ENCODE measurements around the gene KRT9. TPM values are rescaled to one million over a fixed set of nuclear protein-coding genes. Genes with fewer than 3 reads are reported as not detected.
"Not testable (repeated sequence)": the region's sequence is repeated elsewhere in the genome, so short reads cannot be mapped to it uniquely, and the experiment has no call there.

KRT9 gene
- polyA plus RNA-seq, 6 donors from 2014 or later = not detected

DNA sequence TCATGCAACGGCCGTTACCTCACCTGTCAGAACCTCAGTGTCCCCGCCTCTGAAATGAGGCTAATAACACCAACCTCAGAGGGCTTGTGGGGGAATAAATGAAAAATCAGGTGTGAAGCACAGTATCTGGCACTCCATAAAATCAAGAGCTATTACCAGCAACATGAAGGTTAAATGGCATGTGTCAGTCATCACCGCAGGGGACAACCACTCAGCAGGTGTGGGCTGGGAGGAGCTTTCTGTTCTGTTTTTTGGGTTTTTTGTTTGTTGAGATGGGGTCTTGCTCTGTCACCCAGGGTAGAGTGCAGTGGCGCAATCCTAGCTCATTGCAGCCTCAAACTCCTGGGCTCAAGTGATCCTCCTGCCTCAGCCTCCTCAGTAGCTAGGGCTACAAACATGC is 26.9 kb downstream of the KRT9 start:
- Mint-ChIP-seq H3K27ac (no peak overlapping the region), H3K36me3 (peaks cover 9 to 14% of the 10 kb centered on the region in 2 donors), H3K27me3 (peaks cover 9 to 44% (median 31%) of the 10 kb centered on the region in 3 donors), H3K4me1 (peaks cover 12 to 20% (median 12%) of the 10 kb centered on the region in 3 donors), H3K4me3 (no peak overlapping the region), H3K9me3 (peaks cover 0 to 11% (median 7%) of the 10 kb centered on the region in 7 donors)
- DNase-seq (no peak), ATAC-seq (ENCODE audit: low read depth in 2 of 2) (no peak)

DNA sequence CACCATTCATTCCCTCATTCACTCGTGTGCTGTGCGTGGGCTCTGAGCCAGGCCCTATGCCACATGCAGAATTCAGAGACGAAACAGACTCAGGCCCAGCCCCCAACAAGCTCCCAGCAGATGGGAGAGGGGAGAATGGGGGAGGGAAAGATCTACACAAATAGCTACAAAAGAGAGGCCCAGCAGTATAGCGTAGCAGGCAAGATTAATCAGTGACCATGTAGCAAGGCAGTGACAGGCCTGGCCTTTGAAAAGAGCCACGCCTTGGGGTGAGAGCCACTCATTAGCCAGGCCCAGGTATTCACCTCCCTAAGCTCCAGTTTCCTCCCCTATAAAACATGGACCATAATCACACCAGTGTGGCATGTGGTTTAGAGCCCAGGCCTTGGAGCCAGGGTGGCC is 27.4 kb downstream of the KRT9 start:
- Mint-ChIP-seq H3K36me3 (peaks cover 9 to 14% of the 10 kb centered on the region in 2 donors), H3K27ac (no peak overlapping the region), H3K27me3 (peaks cover 10 to 44% (median 31%) of the 10 kb centered on the region in 3 donors), H3K9me3 (peaks cover 0 to 11% (median 7%) of the 10 kb centered on the region in 7 donors), H3K4me1 (peaks cover 11 to 19% (median 12%) of the 10 kb centered on the region in 3 donors), H3K4me3 (peak overlapping the region in 1 of 8 donors; percentile 37)
- ATAC-seq (ENCODE audit: low read depth in 2 of 2) = no peak
- DNase-seq = no peak

DNA sequence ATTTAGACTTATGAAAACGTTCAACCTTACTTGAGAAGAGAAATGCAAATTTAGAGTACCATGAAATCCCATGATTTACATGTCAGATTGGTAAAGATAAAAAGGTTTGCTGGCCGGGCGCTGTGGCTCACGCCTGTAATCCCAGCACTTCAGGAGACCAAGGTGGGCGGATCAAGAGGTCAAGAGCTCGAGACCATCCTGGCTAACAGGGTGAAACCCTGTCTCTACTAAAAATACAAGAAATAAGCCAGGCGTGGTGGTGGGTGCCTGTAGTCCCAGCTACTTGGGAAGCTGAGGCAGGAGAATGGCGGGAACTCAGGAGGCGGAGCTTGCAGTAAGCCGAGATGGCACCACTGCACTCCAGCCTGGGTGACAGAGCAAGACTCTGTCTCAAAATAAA is 29.1 kb downstream of the KRT9 start:
- DNase-seq; ATAC-seq (ENCODE audit: low read depth in 2 of 2); H3K4me3 Mint-ChIP-seq; H3K4me1 Mint-ChIP-seq; H3K27ac Mint-ChIP-seq: not testable (repeated sequence)
- Mint-ChIP-seq H3K27me3 (peaks cover 5 to 36% (median 33%) of the 10 kb centered on the region in 3 donors), H3K9me3 (peaks cover 0 to 11% (median 7%) of the 10 kb centered on the region in 7 donors), H3K36me3 (peaks cover 9 to 14% of the 10 kb centered on the region in 2 donors)

DNA sequence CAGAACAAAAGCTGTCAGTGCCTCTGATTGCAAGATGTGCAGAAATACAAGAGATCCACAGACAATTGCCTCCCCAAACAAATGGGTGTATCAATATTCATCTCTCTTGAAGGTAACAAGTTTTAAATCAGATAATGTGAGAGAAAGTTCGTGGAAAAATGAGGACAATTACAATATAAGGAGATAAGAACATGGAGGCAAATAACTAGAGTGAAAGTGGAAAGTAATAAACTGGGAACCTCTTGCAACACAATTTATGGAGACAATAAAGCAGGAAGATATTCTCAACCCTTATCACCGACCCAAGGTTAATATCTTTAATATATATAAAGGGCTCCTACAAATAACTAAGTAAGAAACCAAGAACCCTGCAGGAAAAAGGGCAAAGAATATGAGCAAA is 29.5 kb downstream of the KRT9 start:
- H3K4me3 Mint-ChIP-seq = no peak overlapping the region

DNA sequence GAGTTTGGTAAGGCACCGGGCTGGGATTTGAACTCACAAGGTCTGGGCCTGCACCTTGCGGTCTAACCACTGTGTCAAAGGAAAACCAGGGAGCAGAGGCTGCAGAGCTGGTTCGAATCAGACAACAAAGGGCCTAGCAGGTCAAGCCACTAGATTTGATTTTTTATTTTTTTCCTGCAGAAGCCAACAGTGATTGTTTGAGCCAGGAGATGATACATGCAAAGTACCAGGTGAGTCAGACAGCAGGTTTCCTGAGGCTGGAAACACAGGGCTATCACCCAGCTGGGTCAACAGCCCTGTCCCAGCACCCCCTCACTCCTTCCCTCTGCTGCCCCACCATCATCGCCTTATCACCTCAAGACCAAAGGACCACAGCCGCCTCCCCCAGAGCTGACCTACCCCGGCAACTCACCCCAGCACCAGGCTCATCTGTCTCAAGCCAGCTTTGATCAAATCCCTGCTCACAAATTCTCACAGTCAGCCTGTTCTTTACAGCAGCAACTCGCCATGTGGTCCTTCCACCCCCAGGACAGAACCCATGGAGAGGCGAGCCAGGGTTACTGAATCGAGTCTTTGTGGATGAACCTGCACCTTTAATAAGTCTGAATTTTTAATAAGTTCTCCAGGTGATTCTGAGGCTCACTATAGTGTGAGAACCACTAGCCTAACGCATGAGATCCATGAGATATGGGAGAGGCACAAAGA is 30.8 kb downstream of the KRT9 start:
- peaks cover 5 to 37% (median 32%) of the 10 kb centered on the region in 3 donors for H3K27me3 Mint-ChIP-seq
- no peak overlapping the region for H3K4me3 Mint-ChIP-seq
- no peaks in the 10 kb centered on the region for H3K9me3 Mint-ChIP-seq
- ATAC-seq (ENCODE audit: low read depth in 2 of 2) (no peak), DNase-seq (no peak)
- no peaks in the 10 kb centered on the region for H3K4me1 Mint-ChIP-seq
- no peaks in the 10 kb centered on the region for H3K36me3 Mint-ChIP-seq
- H3K27ac Mint-ChIP-seq = no peak overlapping the region

More for the DNA sequence above, 29.5 kb downstream of the KRT9 start:
- peaks cover 0 to 11% (median 5%) of the 10 kb centered on the region in 7 donors for H3K9me3 Mint-ChIP-seq
- peaks cover 9 to 13% of the 10 kb centered on the region in 2 donors for H3K36me3 Mint-ChIP-seq
- H3K27ac Mint-ChIP-seq = no peak overlapping the region
- ATAC-seq (ENCODE audit: low read depth in 2 of 2) = no peak
- no peak for DNase-seq
- H3K27me3 Mint-ChIP-seq = peaks cover 5 to 36% (median 33%) of the 10 kb centered on the region in 3 donors
- no peaks in the 10 kb centered on the region for H3K4me1 Mint-ChIP-seq

DNA sequence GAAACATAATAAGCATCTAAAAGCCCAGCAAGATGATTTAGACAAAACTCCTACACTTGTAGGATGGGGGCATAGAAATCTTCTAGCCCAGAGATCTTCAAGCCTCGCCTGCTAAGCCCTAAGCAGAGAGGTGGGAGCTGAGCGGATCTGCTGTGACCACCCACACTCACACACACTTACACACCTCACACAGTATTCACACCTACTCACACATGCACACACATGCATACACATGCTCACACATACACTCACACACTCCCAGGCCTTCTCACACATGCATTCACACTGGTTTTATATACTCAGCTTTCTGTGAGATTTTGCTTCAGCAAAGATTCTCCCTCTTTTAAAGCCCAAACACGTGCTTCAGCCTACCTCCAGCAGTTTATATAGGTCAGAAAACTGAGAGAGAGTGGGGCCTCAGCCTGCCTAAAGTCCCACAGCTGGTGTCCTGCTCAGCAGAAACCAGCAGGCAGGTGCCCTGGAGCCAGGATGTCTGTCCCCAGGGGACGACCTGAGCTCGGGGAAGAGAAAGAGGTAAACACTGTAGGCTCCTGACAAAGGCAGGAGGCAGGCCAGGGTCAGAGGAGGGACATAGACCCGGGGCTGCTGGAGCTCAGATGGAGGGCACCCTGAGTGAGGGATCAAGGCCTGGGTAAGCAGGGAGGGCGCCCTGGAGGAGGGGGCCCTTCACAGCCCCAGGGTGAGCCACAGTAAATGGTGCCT is 31.7 kb downstream of the KRT9 start:
- no peak for DNase-seq
- Mint-ChIP-seq H3K4me3 (no peak overlapping the region), H3K9me3 (no peaks in the 10 kb centered on the region), H3K27ac (peak overlapping the region in 2 of 6 donors; percentile 5 to 81), H3K27me3 (peaks cover 10 to 38% (median 33%) of the 10 kb centered on the region in 3 donors), H3K36me3 (peaks cover 0 to 3% of the 10 kb centered on the region in 2 donors), H3K4me1 (no peaks in the 10 kb centered on the region)
- no peak for ATAC-seq (ENCODE audit: low read depth in 2 of 2)

DNA sequence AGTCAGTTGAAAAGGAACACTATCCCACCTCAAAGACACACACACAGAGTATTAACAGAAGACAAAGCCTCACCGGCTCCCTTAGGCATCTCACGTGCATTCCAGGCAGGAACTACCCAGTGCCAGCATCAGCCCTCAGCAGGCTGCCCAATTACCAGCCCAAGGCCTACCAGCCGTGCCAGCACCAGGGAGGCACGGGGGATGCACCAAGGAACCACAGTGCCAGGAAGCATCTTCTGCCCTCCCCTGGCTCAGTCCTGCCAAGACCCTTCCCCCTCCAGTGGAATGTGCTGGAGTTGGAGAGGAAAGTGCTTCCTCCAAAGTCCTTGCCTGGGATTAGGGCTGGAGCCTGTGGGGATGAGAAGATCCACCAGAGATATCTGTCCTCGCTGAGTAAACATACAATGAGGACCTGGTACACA is 32.8 kb downstream of the KRT9 start:
- Mint-ChIP-seq H3K27me3 (peaks cover 13 to 47% (median 40%) of the 10 kb centered on the region in 3 donors), H3K4me1 (no peaks in the 10 kb centered on the region), H3K36me3 (peaks cover 0 to 3% of the 10 kb centered on the region in 2 donors), H3K4me3 (no peak overlapping the region), H3K9me3 (no peaks in the 10 kb centered on the region), H3K27ac (no peak overlapping the region)
- ATAC-seq (ENCODE audit: low read depth in 2 of 2) (no peak), DNase-seq (no peak)

DNA sequence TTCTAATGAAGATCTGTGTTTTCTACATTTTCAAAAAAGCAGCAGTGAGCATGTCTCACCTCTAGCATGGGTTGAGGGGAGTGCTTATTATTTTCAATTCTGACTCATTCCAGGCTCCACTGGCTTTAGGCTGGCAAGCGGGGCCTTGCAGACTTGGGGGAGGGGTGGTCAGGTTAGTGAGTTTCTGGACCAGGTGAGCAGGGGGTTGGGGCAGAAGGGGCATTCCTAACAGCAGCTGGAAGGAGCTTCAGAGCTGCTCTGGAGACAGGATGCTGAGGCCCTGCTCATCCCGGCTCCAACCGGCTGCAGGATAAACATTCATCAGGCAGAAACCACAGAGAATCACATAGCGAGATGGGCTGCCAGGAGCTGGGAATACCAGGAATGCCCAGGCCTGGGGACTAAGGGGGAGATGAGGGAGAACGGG is 33.3 kb downstream of the KRT9 start:
- Mint-ChIP-seq H3K36me3 (peaks cover 0 to 3% of the 10 kb centered on the region in 2 donors), H3K27ac (no peak overlapping the region), H3K4me3 (no peak overlapping the region), H3K9me3 (no peaks in the 10 kb centered on the region), H3K27me3 (peaks cover 18 to 52% (median 42%) of the 10 kb centered on the region in 3 donors), H3K4me1 (no peaks in the 10 kb centered on the region)
- no peak for DNase-seq
- ATAC-seq (ENCODE audit: low read depth in 2 of 2) = no peak

DNA sequence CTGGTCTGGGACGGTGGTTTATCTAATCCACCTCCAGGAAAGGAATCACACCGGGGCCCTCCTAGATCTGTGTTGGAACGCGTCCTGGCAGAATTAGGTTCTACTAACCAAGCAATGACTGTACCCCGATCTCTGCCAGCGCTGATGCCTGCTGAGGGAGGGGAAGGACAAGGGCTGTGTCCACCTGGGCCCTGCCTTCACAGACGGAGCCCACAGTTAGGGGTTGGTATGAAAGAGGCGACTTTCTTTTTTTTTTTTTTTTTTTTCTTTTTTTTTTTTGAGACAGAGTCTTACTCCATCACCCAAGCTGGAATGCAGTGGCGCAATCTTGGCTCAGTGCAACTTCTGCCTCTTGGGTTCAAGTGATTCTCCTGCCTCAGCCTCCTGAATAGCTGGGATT is 33.9 kb downstream of the KRT9 start:
- peaks cover 19 to 58% (median 48%) of the 10 kb centered on the region in 3 donors for H3K27me3 Mint-ChIP-seq
- H3K27ac Mint-ChIP-seq = no peak overlapping the region
- DNase-seq (no peak), ATAC-seq (ENCODE audit: low read depth in 2 of 2) (no peak)
- H3K4me1 Mint-ChIP-seq = no peaks in the 10 kb centered on the region
- H3K9me3 Mint-ChIP-seq = no peaks in the 10 kb centered on the region
- H3K4me3 Mint-ChIP-seq = peak overlapping the region in 1 of 8 donors; percentile 29
- H3K36me3 Mint-ChIP-seq = peaks cover 0 to 3% of the 10 kb centered on the region in 2 donors

DNA sequence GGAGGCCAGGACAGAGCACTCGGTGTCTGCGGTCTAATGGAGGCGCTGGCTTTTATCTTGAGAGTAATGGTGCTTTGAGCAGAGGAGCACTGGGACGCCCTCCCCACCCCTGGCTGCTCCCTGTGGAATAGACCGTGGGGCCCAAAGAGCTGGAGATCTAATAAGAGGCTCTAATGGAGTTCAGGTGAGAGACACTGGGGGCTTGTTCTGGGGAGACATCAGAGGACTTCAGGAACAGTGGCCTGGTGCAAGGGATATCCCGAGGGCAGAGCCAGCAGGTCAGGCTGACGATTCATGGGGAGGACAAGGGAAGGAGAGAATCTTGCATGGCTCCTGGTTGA is 34.3 kb downstream of the KRT9 start:
- H3K27me3 Mint-ChIP-seq = peaks cover 19 to 62% (median 52%) of the 10 kb centered on the region in 3 donors
- H3K4me1 Mint-ChIP-seq = no peaks in the 10 kb centered on the region
- ATAC-seq (ENCODE audit: low read depth in 2 of 2) (no peak), DNase-seq (no peak)
- no peak overlapping the region for H3K4me3 Mint-ChIP-seq
- no peaks in the 10 kb centered on the region for H3K9me3 Mint-ChIP-seq
- H3K36me3 Mint-ChIP-seq = peaks cover 0 to 3% of the 10 kb centered on the region in 2 donors
- no peak overlapping the region for H3K27ac Mint-ChIP-seq

DNA sequence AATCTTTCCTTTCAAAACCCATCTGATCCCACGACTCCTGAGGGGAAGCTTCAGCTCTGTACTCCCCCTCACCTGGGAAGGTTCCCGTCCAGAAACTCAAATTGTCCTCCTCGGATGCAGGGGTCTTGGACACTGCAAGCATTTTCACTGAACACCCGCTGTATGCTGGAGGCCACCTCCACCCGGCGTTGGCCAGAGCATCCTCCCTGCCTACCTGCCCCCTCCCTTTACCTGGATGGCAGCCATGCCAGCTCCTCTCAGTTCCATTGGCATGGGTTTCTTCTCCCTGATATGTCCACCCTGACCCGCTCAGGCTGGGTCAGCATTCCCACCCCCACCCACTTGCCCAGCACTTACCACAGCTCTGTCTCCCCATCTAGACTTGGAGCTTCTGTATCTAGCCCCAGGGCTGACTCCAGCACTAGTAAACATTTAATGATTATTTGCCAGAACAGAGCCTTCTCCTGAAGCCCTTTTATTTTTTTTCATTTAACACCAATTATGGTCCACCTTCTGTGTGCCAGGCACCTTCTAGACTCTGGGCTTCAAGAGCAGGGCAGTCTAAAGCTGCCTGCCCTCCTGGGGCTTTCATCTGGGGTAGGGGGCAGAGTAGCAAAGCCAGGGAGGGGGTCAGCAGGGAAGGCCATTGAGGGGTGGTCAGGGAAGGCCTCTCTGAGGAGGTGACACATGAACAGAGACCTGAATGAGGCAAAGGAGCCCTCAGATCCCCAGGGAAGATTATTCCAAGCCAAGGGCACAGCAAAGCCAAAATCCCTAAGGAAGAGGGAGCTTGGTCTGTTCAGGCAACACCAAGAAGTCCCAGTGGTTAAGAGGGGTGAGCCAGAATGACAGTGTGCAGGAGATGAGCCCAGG is 34.9 kb downstream of the KRT9 start:
- Mint-ChIP-seq H3K9me3 (no peaks in the 10 kb centered on the region), H3K36me3 (peaks cover 0 to 3% of the 10 kb centered on the region in 2 donors), H3K27ac (no peak overlapping the region), H3K27me3 (peaks cover 22 to 68% (median 58%) of the 10 kb centered on the region in 3 donors), H3K4me1 (no peaks in the 10 kb centered on the region), H3K4me3 (peak overlapping the region in 1 of 8 donors; percentile 12)
- ATAC-seq (ENCODE audit: low read depth in 2 of 2) = no peak
- DNase-seq = no peak

DNA sequence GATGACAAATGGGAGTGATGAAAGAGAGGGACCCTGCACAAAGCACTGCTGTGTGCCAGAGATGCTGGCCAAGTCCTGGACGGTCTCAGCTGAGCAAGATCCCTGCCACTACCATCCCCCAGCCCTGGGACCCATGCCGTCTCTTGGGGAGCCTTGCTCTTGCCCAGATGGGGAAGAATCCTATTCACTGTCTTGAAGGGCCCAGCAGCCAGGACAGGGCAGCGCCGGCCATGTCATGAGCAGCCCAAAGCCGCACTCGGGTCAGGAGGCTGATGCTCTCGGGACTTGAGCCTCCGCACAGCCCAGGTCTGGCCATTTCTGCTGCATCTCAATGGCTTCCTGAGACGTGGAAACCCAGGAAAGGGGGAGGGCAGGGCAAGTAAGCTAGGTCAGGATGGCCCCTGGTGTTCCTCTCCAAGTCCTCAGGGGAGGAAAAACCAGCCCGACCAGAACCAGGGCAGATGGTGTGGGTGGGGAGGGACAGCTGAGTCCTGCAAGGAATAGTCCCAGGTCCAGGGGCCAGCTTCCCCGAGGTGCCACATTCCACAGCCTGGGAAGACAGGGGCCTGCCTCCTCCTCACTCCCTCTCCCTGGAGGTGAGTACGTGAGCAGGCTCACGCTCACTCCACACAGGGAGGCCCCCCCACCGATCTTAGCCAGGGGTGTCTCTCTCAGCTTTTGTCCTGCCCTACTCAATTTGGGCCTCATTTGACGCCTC is 35.9 kb downstream of the KRT9 start:
- Mint-ChIP-seq H3K27me3 (peaks cover 29 to 73% (median 68%) of the 10 kb centered on the region in 3 donors), H3K36me3 (peaks cover 0 to 3% of the 10 kb centered on the region in 2 donors), H3K9me3 (no peaks in the 10 kb centered on the region), H3K27ac (no peak overlapping the region), H3K4me3 (no peak overlapping the region), H3K4me1 (no peaks in the 10 kb centered on the region)
- no peak for DNase-seq
- ATAC-seq (ENCODE audit: low read depth in 2 of 2) = no peak
